GM19324 (cell line): ENCODE data around the gene REXO5.
"Not testable (repeated sequence)": the region's sequence is repeated elsewhere in the genome, so short reads cannot be mapped to it uniquely, and the experiment has no call there.

Experiments used
- ATAC-seq: cut with Tn5 transposase; IDR thresholded peaks from one replicate; pipeline ENCODE4 v1.9.1; 2021; ENCODE audit warnings: mild to moderate bottlenecking, moderate library complexity; ENCODE audit not compliant: unreplicated experiment, low FRiP score

REXO5 gene

GRCh38 chr16:20801278-20801677, 5.0 kb upstream of the REXO5 start:
- no peak for ATAC-seq

- ATAC-seq: no peak
Measured at GRCh38 chr16:20803192-20803560, 3.2 kb upstream of the REXO5 start.

GRCh38 chr16:20803561-20804214, 2.6 kb upstream of the REXO5 start:
- no peak for ATAC-seq

GRCh38 chr16:20805684-20806167, 601 bp upstream of the REXO5 start:
- ATAC-seq: not testable (repeated sequence)

- no peak for ATAC-seq
Measured at GRCh38 chr16:20807862-20808261, 1.5 kb downstream of the REXO5 start.

GRCh38 chr16:20811889-20812439, 5.6 kb downstream of the REXO5 start:
- no peak for ATAC-seq

GRCh38 chr16:20812510-20812909, 6.2 kb downstream of the REXO5 start:
- no peak for ATAC-seq

- no peak for ATAC-seq
Measured at GRCh38 chr16:20814784-20815183, 8.5 kb downstream of the REXO5 start.

GRCh38 chr16:20818929-20819585, 12.7 kb downstream of the REXO5 start:
- no peak for ATAC-seq

- no peak for ATAC-seq
Measured at GRCh38 chr16:20821682-20822081, 15.4 kb downstream of the REXO5 start.

GRCh38 chr16:20822521-20823325, 16.4 kb downstream of the REXO5 start:
- no peak for ATAC-seq

GRCh38 chr16:20826039-20826566, 19.8 kb downstream of the REXO5 start:
- ATAC-seq: no peak

GRCh38 chr16:20829536-20829935, 23.2 kb downstream of the REXO5 start:
- ATAC-seq: no peak

GRCh38 chr16:20830372-20830771, 24.0 kb downstream of the REXO5 start:
- ATAC-seq: no peak

- ATAC-seq: no peak
Measured at GRCh38 chr16:20833086-20833485, 26.8 kb downstream of the REXO5 start.

GRCh38 chr16:20838240-20838639, 31.9 kb downstream of the REXO5 start:
- ATAC-seq: no peak

- no peak for ATAC-seq
Measured at GRCh38 chr16:20839504-20839903, 33.2 kb downstream of the REXO5 start.

GRCh38 chr16:20844054-20844453, 37.7 kb downstream of the REXO5 start:
- ATAC-seq: no peak

GRCh38 chr16:20844588-20844987, 38.3 kb downstream of the REXO5 start:
- ATAC-seq: no peak

GRCh38 chr16:20846030-20846429, 39.7 kb downstream of the REXO5 start:
- ATAC-seq: no peak

GRCh38 chr16:20846551-20846950, 40.2 kb downstream of the REXO5 start:
- ATAC-seq: no peak
